Measurements from ENCODE around the gene STRIT1.

GRCh38 chr3:155329513-155330048 is 36.1 kb upstream of the STRIT1 start:
- TF ChIP-seq EZH2 (IDR thresholded peaks at IDR 0.05; ENCODE audit: borderline replicate concordance, insufficient read depth, low read length, poor library complexity, severe bottlenecking) (no peak), CTCF (IDR thresholded peaks at IDR 0.05; ENCODE audit: poor library complexity, severe bottlenecking) (no peak), POLR2AphosphoS5 (IDR thresholded peaks at IDR 0.05) (no peak), TAF1 (IDR thresholded peaks at IDR 0.05; ENCODE audit: low read depth) (no peak), REST (IDR thresholded peaks at IDR 0.05; ENCODE audit: borderline replicate concordance) (no peak)

Data from neural cell (in vitro differentiated cells).